ENCODE results near the gene SLC25A26. TPM values are rescaled to one million over a fixed set of nuclear protein-coding genes. Genes with fewer than 3 reads are reported as not detected.

Gene SLC25A26
- total RNA-seq, 1 experiment from 2014 or later, result 13.2 TPM

DNA sequence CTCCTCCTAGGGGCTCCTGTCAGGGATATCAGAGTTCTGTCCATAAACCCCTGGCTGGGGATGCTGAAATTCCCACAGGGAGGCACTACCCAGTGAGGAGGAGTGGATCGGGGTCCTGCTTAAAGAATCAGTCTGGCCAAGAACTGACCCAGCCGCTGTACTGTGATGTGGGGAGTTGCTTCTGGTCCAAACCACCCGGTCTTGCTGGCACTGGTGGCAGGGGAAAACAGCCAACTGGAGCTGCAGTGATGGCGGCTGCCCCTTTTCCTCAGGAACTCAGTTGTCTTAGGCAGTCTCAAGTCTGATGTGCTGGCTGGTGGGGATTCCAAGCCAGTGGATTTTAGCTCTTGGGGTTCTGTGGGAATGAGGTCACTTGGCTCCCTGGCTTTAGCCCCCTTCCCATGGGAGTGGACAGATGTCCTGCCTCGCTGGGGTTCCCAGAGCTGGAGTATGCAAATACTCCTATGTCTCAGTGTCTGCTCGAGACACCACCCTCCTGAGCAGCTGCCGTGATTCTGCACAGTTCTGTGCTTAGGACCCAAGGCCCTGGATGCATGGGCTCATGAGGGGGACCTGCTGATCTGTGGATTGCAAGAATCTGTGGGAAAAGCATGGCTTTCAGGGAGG, 97.1 kb downstream of the SLC25A26 start:
- TF ChIP-seq SIN3A (IDR thresholded peaks at IDR 0.05; ENCODE audit: borderline replicate concordance, insufficient read depth, low read depth, low read length) (no peak), TCF7L2 (IDR thresholded peaks at IDR 0.05; ENCODE audit: low read depth, low read length) (no peak), POLR2AphosphoS5 (IDR thresholded peaks at IDR 0.05; ENCODE audit: low read depth, low read length) (no peak)
- TF ChIP-seq, protein P1, sequence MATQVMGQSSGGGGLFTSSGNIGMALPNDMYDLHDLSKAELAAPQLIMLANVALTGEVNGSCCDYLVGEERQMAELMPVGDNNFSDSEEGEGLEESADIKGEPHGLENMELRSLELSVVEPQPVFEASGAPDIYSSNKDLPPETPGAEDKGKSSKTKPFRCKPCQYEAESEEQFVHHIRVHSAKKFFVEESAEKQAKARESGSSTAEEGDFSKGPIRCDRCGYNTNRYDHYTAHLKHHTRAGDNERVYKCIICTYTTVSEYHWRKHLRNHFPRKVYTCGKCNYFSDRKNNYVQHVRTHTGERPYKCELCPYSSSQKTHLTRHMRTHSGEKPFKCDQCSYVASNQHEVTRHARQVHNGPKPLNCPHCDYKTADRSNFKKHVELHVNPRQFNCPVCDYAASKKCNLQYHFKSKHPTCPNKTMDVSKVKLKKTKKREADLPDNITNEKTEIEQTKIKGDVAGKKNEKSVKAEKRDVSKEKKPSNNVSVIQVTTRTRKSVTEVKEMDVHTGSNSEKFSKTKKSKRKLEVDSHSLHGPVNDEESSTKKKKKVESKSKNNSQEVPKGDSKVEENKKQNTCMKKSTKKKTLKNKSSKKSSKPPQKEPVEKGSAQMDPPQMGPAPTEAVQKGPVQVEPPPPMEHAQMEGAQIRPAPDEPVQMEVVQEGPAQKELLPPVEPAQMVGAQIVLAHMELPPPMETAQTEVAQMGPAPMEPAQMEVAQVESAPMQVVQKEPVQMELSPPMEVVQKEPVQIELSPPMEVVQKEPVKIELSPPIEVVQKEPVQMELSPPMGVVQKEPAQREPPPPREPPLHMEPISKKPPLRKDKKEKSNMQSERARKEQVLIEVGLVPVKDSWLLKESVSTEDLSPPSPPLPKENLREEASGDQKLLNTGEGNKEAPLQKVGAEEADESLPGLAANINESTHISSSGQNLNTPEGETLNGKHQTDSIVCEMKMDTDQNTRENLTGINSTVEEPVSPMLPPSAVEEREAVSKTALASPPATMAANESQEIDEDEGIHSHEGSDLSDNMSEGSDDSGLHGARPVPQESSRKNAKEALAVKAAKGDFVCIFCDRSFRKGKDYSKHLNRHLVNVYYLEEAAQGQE (IDR thresholded peaks at IDR 0.05; ENCODE audit: insufficient read depth in 1 of 2, low read depth in 2 of 2, low read length in 1 of 2), result no peak
- TF ChIP-seq, protein P2, sequence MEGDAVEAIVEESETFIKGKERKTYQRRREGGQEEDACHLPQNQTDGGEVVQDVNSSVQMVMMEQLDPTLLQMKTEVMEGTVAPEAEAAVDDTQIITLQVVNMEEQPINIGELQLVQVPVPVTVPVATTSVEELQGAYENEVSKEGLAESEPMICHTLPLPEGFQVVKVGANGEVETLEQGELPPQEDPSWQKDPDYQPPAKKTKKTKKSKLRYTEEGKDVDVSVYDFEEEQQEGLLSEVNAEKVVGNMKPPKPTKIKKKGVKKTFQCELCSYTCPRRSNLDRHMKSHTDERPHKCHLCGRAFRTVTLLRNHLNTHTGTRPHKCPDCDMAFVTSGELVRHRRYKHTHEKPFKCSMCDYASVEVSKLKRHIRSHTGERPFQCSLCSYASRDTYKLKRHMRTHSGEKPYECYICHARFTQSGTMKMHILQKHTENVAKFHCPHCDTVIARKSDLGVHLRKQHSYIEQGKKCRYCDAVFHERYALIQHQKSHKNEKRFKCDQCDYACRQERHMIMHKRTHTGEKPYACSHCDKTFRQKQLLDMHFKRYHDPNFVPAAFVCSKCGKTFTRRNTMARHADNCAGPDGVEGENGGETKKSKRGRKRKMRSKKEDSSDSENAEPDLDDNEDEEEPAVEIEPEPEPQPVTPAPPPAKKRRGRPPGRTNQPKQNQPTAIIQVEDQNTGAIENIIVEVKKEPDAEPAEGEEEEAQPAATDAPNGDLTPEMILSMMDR (IDR thresholded peaks at IDR 0.05), result no peak
- DNase-seq (ENCODE audit: low read depth, low spot score) (no peak), ATAC-seq (no peak)
- ChIA-PET POLR2A (no interaction called here), CTCF (no interaction called here)
- in situ Hi-C loops (cut with HindIII; ENCODE audit: low pct_unique_long_range_greater_than_20kb, low sequenced_read_pairs), result no loop called here
- Histone ChIP-seq H3K36me3 (ENCODE audit: control insufficient read depth, insufficient read depth, low read length) (no peaks in the 10 kb centered on the region), H3K27ac (ENCODE audit: low read length) (no peak overlapping the region), H3K27me3 (ENCODE audit: control insufficient read depth, insufficient read depth, low read length) (no peaks in the 10 kb centered on the region), H3K4me1 (ENCODE audit: control insufficient read depth, insufficient read depth, low read length) (no peaks in the 10 kb centered on the region), H3K9me3 (ENCODE audit: control insufficient read depth, insufficient read depth, low read depth, low read length) (no peaks in the 10 kb centered on the region), H3K4me3 (ENCODE audit: low read depth in 2 of 2, low read length in 2 of 2) (no peak overlapping the region)
- intact Hi-C loops (cut with micrococcal nuclease; ENCODE audit: unreplicated experiment), result no loop called here
- no TSS peak for BruUV-seq (replicated peaks)

DNA sequence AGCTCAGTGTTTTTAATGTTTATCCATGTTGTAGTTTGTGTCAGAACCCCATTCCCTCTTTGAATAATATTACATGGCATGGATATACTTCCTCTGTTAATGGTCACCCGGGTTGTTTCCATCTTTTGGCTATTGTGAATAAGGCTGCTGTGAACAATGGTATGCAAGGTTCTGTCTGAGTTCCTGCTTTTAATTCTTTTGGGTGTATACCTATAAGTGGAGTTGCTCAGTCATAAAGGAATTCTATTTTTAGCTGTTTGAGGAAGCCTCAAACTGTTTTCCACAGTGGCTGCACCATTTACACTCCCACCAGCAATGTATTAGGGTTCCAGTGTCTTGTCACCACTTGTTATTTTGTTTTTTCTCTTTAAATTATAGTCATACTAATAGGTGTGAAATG, 99.6 kb downstream of the SLC25A26 start:
- no peak overlapping the region for H3K27ac ChIP-seq (ENCODE audit: low read length)
- no peak for DNase-seq (ENCODE audit: low read depth, low spot score)
- intact Hi-C loops (cut with micrococcal nuclease; ENCODE audit: unreplicated experiment) (no loop called here), in situ Hi-C loops (cut with HindIII; ENCODE audit: low pct_unique_long_range_greater_than_20kb, low sequenced_read_pairs) (no loop called here)
- no peaks in the 10 kb centered on the region for H3K27me3 ChIP-seq (ENCODE audit: control insufficient read depth, insufficient read depth, low read length)
- no TSS peak for BruUV-seq (replicated peaks)
- TF ChIP-seq SIN3A (IDR thresholded peaks at IDR 0.05; ENCODE audit: borderline replicate concordance, insufficient read depth, low read depth, low read length) (no peak), TCF7L2 (IDR thresholded peaks at IDR 0.05; ENCODE audit: low read depth, low read length) (no peak)
- no peaks in the 10 kb centered on the region for H3K4me1 ChIP-seq (ENCODE audit: control insufficient read depth, insufficient read depth, low read length)
- no peak for ATAC-seq
- CTCF ChIA-PET, result no interaction called here
- no peaks in the 10 kb centered on the region for H3K36me3 ChIP-seq (ENCODE audit: control insufficient read depth, insufficient read depth, low read length)
- no peaks in the 10 kb centered on the region for H3K9me3 ChIP-seq (ENCODE audit: control insufficient read depth, insufficient read depth, low read depth, low read length)
- POLR2A ChIA-PET, result no interaction called here
- H3K4me3 ChIP-seq (ENCODE audit: low read depth in 2 of 2, low read length in 2 of 2), result no peak overlapping the region

DNA sequence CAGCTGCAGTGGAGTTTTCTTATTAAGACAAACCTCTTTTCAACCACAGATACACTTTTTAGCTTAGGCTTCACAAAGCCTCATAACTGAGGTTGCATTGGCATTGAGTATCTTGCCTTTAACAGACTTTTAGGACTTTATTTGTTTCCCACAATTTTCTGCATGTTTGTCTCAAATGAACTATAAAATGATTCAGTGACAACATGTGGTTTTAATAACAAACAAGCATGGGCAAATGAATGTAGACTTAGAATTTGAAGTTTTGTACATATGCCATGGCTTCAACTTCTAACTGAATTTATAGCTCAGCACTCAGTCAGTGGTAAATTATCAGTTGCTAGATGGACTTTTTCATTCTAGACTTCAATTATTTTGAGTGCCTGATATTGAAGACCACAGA, 101.6 kb downstream of the SLC25A26 start:
- no peak for ATAC-seq
- in situ Hi-C loops (cut with HindIII; ENCODE audit: low pct_unique_long_range_greater_than_20kb, low sequenced_read_pairs), result no loop called here
- TF ChIP-seq TCF7L2 (IDR thresholded peaks at IDR 0.05; ENCODE audit: low read depth, low read length) (no peak), SIN3A (IDR thresholded peaks at IDR 0.05; ENCODE audit: borderline replicate concordance, insufficient read depth, low read depth, low read length) (no peak), POLR2AphosphoS5 (IDR thresholded peaks at IDR 0.05; ENCODE audit: low read depth, low read length) (no peak)
- TF ChIP-seq, protein P1 (IDR thresholded peaks at IDR 0.05; ENCODE audit: insufficient read depth in 1 of 2, low read depth in 2 of 2, low read length in 1 of 2), result no peak
- TF ChIP-seq, protein P2 (IDR thresholded peaks at IDR 0.05), result no peak

More for the DNA sequence above, 101.6 kb downstream of the SLC25A26 start:
- H3K36me3 ChIP-seq (ENCODE audit: control insufficient read depth, insufficient read depth, low read length), result no peaks in the 10 kb centered on the region
- DNase-seq (ENCODE audit: low read depth, low spot score), result no peak
- H3K4me3 ChIP-seq (ENCODE audit: low read depth in 2 of 2, low read length in 2 of 2), result no peak overlapping the region
- intact Hi-C loops (cut with micrococcal nuclease; ENCODE audit: unreplicated experiment), result no loop called here
- no peaks in the 10 kb centered on the region for H3K4me1 ChIP-seq (ENCODE audit: control insufficient read depth, insufficient read depth, low read length)
- BruUV-seq (replicated peaks), result no TSS peak
- ChIA-PET CTCF (no interaction called here), POLR2A (no interaction called here)
- H3K27ac ChIP-seq (ENCODE audit: low read length), result no peak overlapping the region
- H3K27me3 ChIP-seq (ENCODE audit: control insufficient read depth, insufficient read depth, low read length), result no peaks in the 10 kb centered on the region
- no peaks in the 10 kb centered on the region for H3K9me3 ChIP-seq (ENCODE audit: control insufficient read depth, insufficient read depth, low read depth, low read length)
